MG63 (cell line): ENCODE measurements around the gene SYNE2. TPM values are rescaled to one million over a fixed set of nuclear protein-coding genes. Genes with fewer than 3 reads are reported as not detected.
"Not testable (repeated sequence)": the region's sequence is repeated elsewhere in the genome, so short reads cannot be mapped to it uniquely, and the experiment has no call there.

Experiments
- DNase-seq: peaks from one replicate; pipeline ENCODE4 v3.0.0-alpha.2; 2020
- H3K27me3 ChIP-seq: fragments of 250-450 bp; sonication (Bioruptor Pico); 2 replicates; pipeline ENCODE4 v1.5.1; 2020; ENCODE audit warnings: mild to moderate bottlenecking, moderate library complexity
- H3K36me3 ChIP-seq: fragments of 250-450 bp; sonication (Bioruptor Pico); 2 replicates; pipeline ENCODE4 v1.5.1; 2020; ENCODE audit warnings: mild to moderate bottlenecking, moderate library complexity
- H3K4me3 ChIP-seq: fragments of 250-450 bp; sonication (Bioruptor Pico); 2 replicates; pipeline ENCODE4 v1.5.1; 2020; ENCODE audit warnings: mild to moderate bottlenecking, moderate library complexity
- H3K9me3 ChIP-seq: fragments of 250-450 bp; sonication (Bioruptor Pico); 2 replicates; pipeline ENCODE4 v1.5.1; 2020; ENCODE audit warnings: mild to moderate bottlenecking, moderate library complexity
- total RNA-seq: library from RNA; depleted of rRNA; stranded (reverse); fragments of >200 nt; shearing (Covaris generic); gene quantifications from 2 replicates; pipeline ENCODE4 v1.2.3, GENCODE V29; 2014; ENCODE audit warnings: low replicate concordance

Gene SYNE2
- total RNA-seq, 1 experiment from 2014 or later, result 2.6 TPM

GRCh38 chr14:64159588-64159987 lies 306.8 kb downstream of the SYNE2 start:
- Histone ChIP-seq H3K4me3 (no peak overlapping the region), H3K27me3 (no peaks in the 10 kb centered on the region), H3K9me3 (no peaks in the 10 kb centered on the region), H3K36me3 (no peaks in the 10 kb centered on the region)
- DNase-seq, result no peak

GRCh38 chr14:64170181-64170580 lies 317.4 kb downstream of the SYNE2 start:
- H3K27me3 ChIP-seq, result no peaks in the 10 kb centered on the region
- H3K9me3 ChIP-seq, result no peaks in the 10 kb centered on the region
- no peak overlapping the region for H3K4me3 ChIP-seq
- DNase-seq, result no peak
- no peaks in the 10 kb centered on the region for H3K36me3 ChIP-seq

GRCh38 chr14:64174922-64175782 lies 322.3 kb downstream of the SYNE2 start:
- H3K9me3 ChIP-seq, result no peaks in the 10 kb centered on the region
- DNase-seq, result no peak
- H3K36me3 ChIP-seq, result no peaks in the 10 kb centered on the region
- H3K27me3 ChIP-seq, result no peaks in the 10 kb centered on the region
- H3K4me3 ChIP-seq, result no peak overlapping the region

- H3K9me3 ChIP-seq, result no peaks in the 10 kb centered on the region
- no peak for DNase-seq
- no peak overlapping the region for H3K4me3 ChIP-seq
- H3K36me3 ChIP-seq, result no peaks in the 10 kb centered on the region
- no peaks in the 10 kb centered on the region for H3K27me3 ChIP-seq
These were observed 323.5 kb downstream of the SYNE2 start for GRCh38 chr14:64176330-64176729.

- DNase-seq, result no peak
- Histone ChIP-seq H3K9me3 (no peaks in the 10 kb centered on the region), H3K36me3 (no peaks in the 10 kb centered on the region), H3K4me3 (no peak overlapping the region), H3K27me3 (no peaks in the 10 kb centered on the region)
These were observed 326.0 kb downstream of the SYNE2 start for GRCh38 chr14:64178814-64179213.

GRCh38 chr14:64182908-64183307 lies 330.1 kb downstream of the SYNE2 start:
- not testable (repeated sequence) for DNase-seq, H3K27me3 ChIP-seq, H3K36me3 ChIP-seq, H3K4me3 ChIP-seq, H3K9me3 ChIP-seq

GRCh38 chr14:64184103-64184729 lies 331.4 kb downstream of the SYNE2 start:
- no peaks in the 10 kb centered on the region for H3K27me3 ChIP-seq
- H3K36me3 ChIP-seq, result no peaks in the 10 kb centered on the region
- no peak for DNase-seq
- no peaks in the 10 kb centered on the region for H3K9me3 ChIP-seq
- H3K4me3 ChIP-seq, result no peak overlapping the region

- no peaks in the 10 kb centered on the region for H3K9me3 ChIP-seq
- H3K36me3 ChIP-seq, result no peaks in the 10 kb centered on the region
- H3K27me3 ChIP-seq, result no peaks in the 10 kb centered on the region
- H3K4me3 ChIP-seq, result no peak overlapping the region
- DNase-seq, result no peak
These were observed 332.4 kb downstream of the SYNE2 start for GRCh38 chr14:64185184-64185583.

- no peak for DNase-seq
- no peaks in the 10 kb centered on the region for H3K36me3 ChIP-seq
- no peaks in the 10 kb centered on the region for H3K9me3 ChIP-seq
- H3K27me3 ChIP-seq, result no peaks in the 10 kb centered on the region
- H3K4me3 ChIP-seq, result no peak overlapping the region
These were observed 333.7 kb downstream of the SYNE2 start for GRCh38 chr14:64186231-64187129.

GRCh38 chr14:64187331-64187730 lies 334.5 kb downstream of the SYNE2 start:
- no peak for DNase-seq
- Histone ChIP-seq H3K36me3 (no peaks in the 10 kb centered on the region), H3K9me3 (no peaks in the 10 kb centered on the region), H3K27me3 (no peaks in the 10 kb centered on the region), H3K4me3 (no peak overlapping the region)

- H3K36me3 ChIP-seq, result no peaks in the 10 kb centered on the region
- DNase-seq, result no peak
- H3K9me3 ChIP-seq, result no peaks in the 10 kb centered on the region
- no peak overlapping the region for H3K4me3 ChIP-seq
- no peaks in the 10 kb centered on the region for H3K27me3 ChIP-seq
These were observed 338.2 kb downstream of the SYNE2 start for GRCh38 chr14:64190974-64191502.

- Histone ChIP-seq H3K4me3 (no peak overlapping the region), H3K36me3 (no peaks in the 10 kb centered on the region), H3K27me3 (no peaks in the 10 kb centered on the region), H3K9me3 (no peaks in the 10 kb centered on the region)
- DNase-seq, result peak; percentile 71
These were observed 339.0 kb downstream of the SYNE2 start for GRCh38 chr14:64191756-64192155.

- Histone ChIP-seq H3K9me3 (no peaks in the 10 kb centered on the region), H3K27me3 (no peaks in the 10 kb centered on the region), H3K4me3 (no peak overlapping the region), H3K36me3 (no peaks in the 10 kb centered on the region)
- DNase-seq, result no peak
These were observed 341.0 kb downstream of the SYNE2 start for GRCh38 chr14:64193821-64194220.

GRCh38 chr14:64194404-64194803 lies 341.6 kb downstream of the SYNE2 start:
- H3K36me3 ChIP-seq, result no peaks in the 10 kb centered on the region
- DNase-seq, result no peak
- H3K9me3 ChIP-seq, result no peaks in the 10 kb centered on the region

GRCh38 chr14:64195199-64195598 lies 342.4 kb downstream of the SYNE2 start:
- Histone ChIP-seq H3K36me3 (no peaks in the 10 kb centered on the region), H3K4me3 (no peak overlapping the region), H3K27me3 (no peaks in the 10 kb centered on the region), H3K9me3 (no peaks in the 10 kb centered on the region)
- no peak for DNase-seq

More at GRCh38 chr14:64194404-64194803, 341.6 kb downstream of the SYNE2 start:
- Histone ChIP-seq H3K27me3 (no peaks in the 10 kb centered on the region), H3K4me3 (no peak overlapping the region)

- no peaks in the 10 kb centered on the region for H3K27me3 ChIP-seq
These were observed 343.3 kb downstream of the SYNE2 start for GRCh38 chr14:64196056-64196455.

More at GRCh38 chr14:64196056-64196455, 343.3 kb downstream of the SYNE2 start:
- no peaks in the 10 kb centered on the region for H3K36me3 ChIP-seq
- H3K4me3 ChIP-seq, result no peak overlapping the region
- no peaks in the 10 kb centered on the region for H3K9me3 ChIP-seq
- DNase-seq, result no peak
